ENCODE measurements around the gene CD96.
"Not testable (repeated sequence)": the region's sequence is repeated elsewhere in the genome, so short reads cannot be mapped to it uniquely, and the experiment has no call there.

Gene CD96

GRCh38 chr3:111668888-111669488 is 127.0 kb downstream of the CD96 start:
- in situ Hi-C loops (cut with HindIII; ENCODE audit: low sequenced_read_pairs): no loop called here

- in situ Hi-C loops (cut with HindIII; ENCODE audit: low sequenced_read_pairs): no loop called here
These were observed 128.1 kb downstream of the CD96 start for GRCh38 chr3:111669926-111670630.

- in situ Hi-C loops (cut with HindIII; ENCODE audit: low sequenced_read_pairs): not testable (repeated sequence)
These were observed 130.5 kb downstream of the CD96 start for GRCh38 chr3:111672461-111672860.

GRCh38 chr3:111675846-111676210 is 133.8 kb downstream of the CD96 start:
- in situ Hi-C loops (cut with HindIII; ENCODE audit: low sequenced_read_pairs): no loop called here

GRCh38 chr3:111676211-111677006 is 134.4 kb downstream of the CD96 start:
- in situ Hi-C loops (cut with HindIII; ENCODE audit: low sequenced_read_pairs): no loop called here

GRCh38 chr3:111677007-111677392 is 135.0 kb downstream of the CD96 start:
- in situ Hi-C loops (cut with HindIII; ENCODE audit: low sequenced_read_pairs): no loop called here

- in situ Hi-C loops (cut with HindIII; ENCODE audit: low sequenced_read_pairs): no loop called here
These were observed 139.8 kb downstream of the CD96 start for GRCh38 chr3:111681661-111682426.

GRCh38 chr3:111684640-111685039 is 142.6 kb downstream of the CD96 start:
- in situ Hi-C loops (cut with HindIII; ENCODE audit: low sequenced_read_pairs): no loop called here

GRCh38 chr3:111688190-111688800 is 146.3 kb downstream of the CD96 start:
- in situ Hi-C loops (cut with HindIII; ENCODE audit: low sequenced_read_pairs): no loop called here

GRCh38 chr3:111690242-111690641 is 148.2 kb downstream of the CD96 start:
- in situ Hi-C loops (cut with HindIII; ENCODE audit: low sequenced_read_pairs): loop anchor here (10.0 kb wide), 1 partner anchor 115 kb away; no protein-coding TSS in a partner anchor

- in situ Hi-C loops (cut with HindIII; ENCODE audit: low sequenced_read_pairs): loop anchor here (10.0 kb wide), 1 partner anchor 117 kb away; no protein-coding TSS in a partner anchor
These were observed 149.4 kb downstream of the CD96 start for GRCh38 chr3:111691293-111691909.

- in situ Hi-C loops (cut with HindIII; ENCODE audit: low sequenced_read_pairs): loop anchor here (10.0 kb wide), 1 partner anchor 118 kb away; no protein-coding TSS in a partner anchor
These were observed 150.9 kb downstream of the CD96 start for GRCh38 chr3:111692593-111693552.

GRCh38 chr3:111694471-111694870 is 152.5 kb downstream of the CD96 start:
- in situ Hi-C loops (cut with HindIII; ENCODE audit: low sequenced_read_pairs): loop anchor here (10.0 kb wide), 1 partner anchor 120 kb away; no protein-coding TSS in a partner anchor

- in situ Hi-C loops (cut with HindIII; ENCODE audit: low sequenced_read_pairs): loop anchor here (10.0 kb wide), 1 partner anchor 121 kb away; no protein-coding TSS in a partner anchor
These were observed 153.7 kb downstream of the CD96 start for GRCh38 chr3:111695636-111696117.

GRCh38 chr3:111700054-111700453 is 158.1 kb downstream of the CD96 start:
- in situ Hi-C loops (cut with HindIII; ENCODE audit: low sequenced_read_pairs): loop anchor here (25.0 kb wide), 1 partner anchor 262 kb away; no protein-coding TSS in a partner anchor

GRCh38 chr3:111701292-111701906 is 159.4 kb downstream of the CD96 start:
- in situ Hi-C loops (cut with HindIII; ENCODE audit: low sequenced_read_pairs): loop anchor here (25.0 kb wide), 1 partner anchor 261 kb away; no protein-coding TSS in a partner anchor

All from DLD1 (cell line).